Amygdala (tissue), 56 donors: ENCODE data around the gene ATG13.
"Not testable (repeated sequence)": the region's sequence is repeated elsewhere in the genome, so short reads cannot be mapped to it uniquely, and the experiment has no call there.

Experiments
- DNase-seq, 56 donors: peaks; one replicate each; lab custom pipeline; 2025; lab: John Stamatoyannopoulos, UW

Gene ATG13

GRCh38 chr11:46640036-46640788, 22.9 kb downstream of the ATG13 start:
- DNase-seq: no peak

GRCh38 chr11:46641639-46642038, 24.3 kb downstream of the ATG13 start:
- no peak for DNase-seq

- no peak for DNase-seq
Measured at GRCh38 chr11:46642627-46643335, 25.4 kb downstream of the ATG13 start.

- DNase-seq: no peak
Measured at GRCh38 chr11:46643531-46643930, 26.2 kb downstream of the ATG13 start.

GRCh38 chr11:46643986-46644385, 26.6 kb downstream of the ATG13 start:
- no peak for DNase-seq

- peak in 35 of 56 donors; percentile 14 to 90 (median 54) for DNase-seq
Measured at GRCh38 chr11:46649180-46649738, 31.9 kb downstream of the ATG13 start.

- DNase-seq: no peak
Measured at GRCh38 chr11:46655631-46656030, 38.3 kb downstream of the ATG13 start.

GRCh38 chr11:46657186-46657585, 39.8 kb downstream of the ATG13 start:
- no peak for DNase-seq

GRCh38 chr11:46658259-46658658, 40.9 kb downstream of the ATG13 start:
- no peak for DNase-seq

GRCh38 chr11:46659908-46660307, 42.6 kb downstream of the ATG13 start:
- peak in 1 of 56 donors; percentile 23 for DNase-seq

GRCh38 chr11:46661836-46662235, 44.5 kb downstream of the ATG13 start:
- peak in 1 of 56 donors; percentile 55 for DNase-seq

GRCh38 chr11:46662366-46662765, 45.0 kb downstream of the ATG13 start:
- DNase-seq: no peak

GRCh38 chr11:46663277-46663940, 46.1 kb downstream of the ATG13 start:
- DNase-seq: no peak

- DNase-seq: no peak
Measured at GRCh38 chr11:46664612-46665011, 47.3 kb downstream of the ATG13 start.

GRCh38 chr11:46665356-46665755, 48.0 kb downstream of the ATG13 start:
- DNase-seq: no peak

- no peak for DNase-seq
Measured at GRCh38 chr11:46666516-46666915, 49.2 kb downstream of the ATG13 start.

GRCh38 chr11:46667043-46667481, 49.7 kb downstream of the ATG13 start:
- DNase-seq: peak in 1 of 56 donors; percentile 53

- no peak for DNase-seq
Measured at GRCh38 chr11:46668480-46669085, 51.2 kb downstream of the ATG13 start.

GRCh38 chr11:46669711-46670139, 52.4 kb downstream of the ATG13 start:
- DNase-seq: peak in 1 of 56 donors; percentile 15

- not testable (repeated sequence) for DNase-seq
Measured at GRCh38 chr11:46670521-46670920, 53.2 kb downstream of the ATG13 start.

- no peak for DNase-seq
Measured at GRCh38 chr11:46671958-46672315, 54.6 kb downstream of the ATG13 start.
